SK-N-SH treated with all-trans-retinoic acid at 6 μM for 48 hours (cell line): ENCODE measurements around the gene JUN.
A peak's percentile ranks its signal among the peaks of the same experiment; 100 is the strongest.

ENCODE experiments used
- ATAC-seq: fragments of 200-7000 bp; cut with Tn5 transposase; 3 replicates; pipeline ENCODE4 v1.9.1; 2020; ENCODE audit warnings: mild to moderate bottlenecking, moderate library complexity
- ARNTL ChIP-seq: fragments of 450-650 bp; formaldehyde crosslinking; IDR thresholded peaks from 2 replicates; pipeline ENCODE4 v1.5.0; 2020; ENCODE audit warnings: low read depth, mild to moderate bottlenecking, moderate library complexity, borderline replicate concordance
- BACH2 ChIP-seq: fragments of 250-450 bp; sonication (Bioruptor Pico); IDR thresholded peaks from 2 replicates; pipeline ENCODE4 v1.9.0; 2021; ENCODE audit warnings: mild to moderate bottlenecking, borderline replicate concordance
- CSDC2 ChIP-seq: fragments of 250-450 bp; sonication (Bioruptor Pico); IDR thresholded peaks from 2 replicates; pipeline ENCODE4 v1.5.0; 2020; ENCODE audit warnings: mild to moderate bottlenecking, moderate library complexity
- CSRNP3 ChIP-seq: fragments of 250-450 bp; sonication (Bioruptor Pico); IDR thresholded peaks from 2 replicates; pipeline ENCODE4 v1.5.1; 2021; ENCODE audit warnings: mild to moderate bottlenecking, moderate library complexity
- ESRRG ChIP-seq: fragments of 250-450 bp; sonication (Bioruptor Pico); IDR thresholded peaks from 2 replicates; pipeline ENCODE4 v1.6.1; 2021; ENCODE audit warnings: mild to moderate bottlenecking
- GLIS3 ChIP-seq: fragments of 250-450 bp; sonication (Bioruptor Pico); IDR thresholded peaks from 2 replicates; pipeline ENCODE4 v1.5.0; 2020; ENCODE audit warnings: mild to moderate bottlenecking, moderate library complexity
- ISL1 ChIP-seq: fragments of 250-450 bp; sonication (Bioruptor Pico); IDR thresholded peaks from 2 replicates; pipeline ENCODE4 v2.1.2; 2022; ENCODE audit warnings: mild to moderate bottlenecking, moderate library complexity
- OSR1 ChIP-seq: fragments of 250-450 bp; sonication (Bioruptor Pico); IDR thresholded peaks from 2 replicates; pipeline ENCODE4 v1.8.0; 2022; ENCODE audit warnings: moderate library complexity, mild to moderate bottlenecking, inconsistent platforms
- PPARA ChIP-seq: fragments of 250-450 bp; sonication (Bioruptor Pico); IDR thresholded peaks from 2 replicates; pipeline ENCODE4 v1.5.0; 2020; ENCODE audit warnings: mild to moderate bottlenecking, borderline replicate concordance
- RARB ChIP-seq: fragments of 250-450 bp; sonication (Bioruptor Pico); IDR thresholded peaks from 2 replicates; pipeline ENCODE4 v1.8.0; 2021; ENCODE audit warnings: mild to moderate bottlenecking, moderate library complexity
- SNAI2 ChIP-seq: fragments of 250-450 bp; sonication (Bioruptor Pico); IDR thresholded peaks from 2 replicates; pipeline ENCODE4 v1.5.0; 2020; ENCODE audit warnings: mild to moderate bottlenecking, moderate library complexity
- TOX ChIP-seq: fragments of 250-450 bp; sonication (Bioruptor Pico); IDR thresholded peaks from 2 replicates; pipeline ENCODE4 v1.8.0; 2021; ENCODE audit warnings: mild to moderate bottlenecking, moderate library complexity, borderline replicate concordance
- ZC3H10 ChIP-seq: fragments of 250-450 bp; sonication (Bioruptor Pico); IDR thresholded peaks from 2 replicates; pipeline ENCODE4 v1.5.1; 2021; ENCODE audit warnings: mild to moderate bottlenecking, moderate library complexity
- ZFP3 ChIP-seq: fragments of 250-450 bp; sonication (Bioruptor Pico); IDR thresholded peaks from 2 replicates; pipeline ENCODE4 v1.5.0; 2020; ENCODE audit warnings: mild to moderate bottlenecking, moderate library complexity
- ZFP30 ChIP-seq: fragments of 450-650 bp; formaldehyde crosslinking; IDR thresholded peaks from 2 replicates; pipeline ENCODE4 v1.5.0; 2022; ENCODE audit warnings: mild to moderate bottlenecking, moderate library complexity
- ZNF565 ChIP-seq: fragments of 450-650 bp; formaldehyde crosslinking; conservative IDR thresholded peaks from 2 replicates; pipeline ENCODE4 v1.5.0; 2020; ENCODE audit warnings: low read depth, mild to moderate bottlenecking, moderate library complexity
- ZNF70 ChIP-seq: fragments of 450-650 bp; formaldehyde crosslinking; IDR thresholded peaks from 2 replicates; pipeline ENCODE4 v1.5.0; 2020; ENCODE audit warnings: mild to moderate bottlenecking, moderate library complexity
- ZNF8 ChIP-seq: fragments of 450-650 bp; formaldehyde crosslinking; IDR thresholded peaks from 2 replicates; pipeline ENCODE4 v1.5.0; 2020; ENCODE audit warnings: mild to moderate bottlenecking, moderate library complexity
- TF ChIP-seq, protein P1 (sequence below): fragments of 250-450 bp; sonication (Bioruptor Pico); IDR thresholded peaks from 2 replicates; pipeline ENCODE4 v1.8.0; 2021; ENCODE audit warnings: low read depth, mild to moderate bottlenecking, moderate library complexity, borderline replicate concordance
- TF ChIP-seq, protein P2 (sequence below): fragments of 250-450 bp; sonication (Bioruptor Pico); IDR thresholded peaks from 2 replicates; pipeline ENCODE4 v1.5.0; 2020; ENCODE audit warnings: mild to moderate bottlenecking, moderate library complexity
- TF ChIP-seq, protein P3 (sequence below): fragments of 250-450 bp; sonication (Bioruptor Pico); IDR thresholded peaks from 2 replicates; pipeline ENCODE4 v1.8.0; 2020; ENCODE audit warnings: mild to moderate bottlenecking, moderate library complexity, borderline replicate concordance
- TF ChIP-seq, protein P4 (sequence below): fragments of 250-450 bp; sonication (Bioruptor Pico); IDR thresholded peaks from 2 replicates; pipeline ENCODE4 v1.5.1; 2020; ENCODE audit warnings: low read depth, mild to moderate bottlenecking, moderate library complexity

The JUN gene

DNA sequence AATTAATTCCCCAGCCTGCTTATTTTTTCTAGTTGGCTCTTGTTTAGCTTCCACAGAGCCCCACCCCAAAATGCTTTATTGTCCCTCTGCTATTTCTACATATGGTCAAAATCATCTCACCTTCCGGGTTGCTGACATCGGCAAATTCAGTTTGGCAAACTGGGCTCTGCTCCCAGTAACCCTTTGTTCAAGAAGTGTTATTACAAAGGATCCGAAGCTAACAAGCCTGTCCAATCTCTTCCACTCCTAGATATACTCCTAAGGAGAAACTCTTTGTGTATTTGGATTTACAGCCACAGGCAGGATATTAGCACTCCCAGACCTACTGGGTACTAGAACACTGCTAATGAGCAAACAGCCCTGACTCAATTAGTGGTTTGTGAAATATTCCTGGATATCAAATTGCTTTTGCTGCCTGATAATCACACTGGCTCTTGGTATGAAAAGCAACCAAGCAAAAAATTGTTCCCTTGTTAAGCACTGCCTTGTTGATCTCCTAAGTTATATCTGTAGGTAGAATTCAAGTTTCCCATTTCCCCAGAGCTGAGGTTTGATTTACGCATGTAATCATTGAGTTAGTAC, 4.0 kb downstream of the JUN start:
- TF ChIP-seq ESRRG (CRISPR knock-in tag) (peak; percentile 13; the same call in 1 of the 2 replicates), ARNTL (CRISPR knock-in tag) (no peak), TOX (CRISPR knock-in tag) (peak; percentile 69), ZNF565 (CRISPR knock-in tag) (no peak), ZNF70 (CRISPR knock-in tag) (no peak), RARB (CRISPR knock-in tag) (0 out of 2 replicates have a peak, but pooled peaks have one; percentile 44), CSDC2 (CRISPR knock-in tag) (no peak; the same call in 1 of the 2 replicates), ISL1 (no peak), ZNF8 (CRISPR knock-in tag) (no peak), ZC3H10 (CRISPR knock-in tag) (peak; percentile 15; the same call in 1 of the 2 replicates), ZFP30 (no peak), SNAI2 (CRISPR knock-in tag) (no peak)
- TF ChIP-seq, protein P1, sequence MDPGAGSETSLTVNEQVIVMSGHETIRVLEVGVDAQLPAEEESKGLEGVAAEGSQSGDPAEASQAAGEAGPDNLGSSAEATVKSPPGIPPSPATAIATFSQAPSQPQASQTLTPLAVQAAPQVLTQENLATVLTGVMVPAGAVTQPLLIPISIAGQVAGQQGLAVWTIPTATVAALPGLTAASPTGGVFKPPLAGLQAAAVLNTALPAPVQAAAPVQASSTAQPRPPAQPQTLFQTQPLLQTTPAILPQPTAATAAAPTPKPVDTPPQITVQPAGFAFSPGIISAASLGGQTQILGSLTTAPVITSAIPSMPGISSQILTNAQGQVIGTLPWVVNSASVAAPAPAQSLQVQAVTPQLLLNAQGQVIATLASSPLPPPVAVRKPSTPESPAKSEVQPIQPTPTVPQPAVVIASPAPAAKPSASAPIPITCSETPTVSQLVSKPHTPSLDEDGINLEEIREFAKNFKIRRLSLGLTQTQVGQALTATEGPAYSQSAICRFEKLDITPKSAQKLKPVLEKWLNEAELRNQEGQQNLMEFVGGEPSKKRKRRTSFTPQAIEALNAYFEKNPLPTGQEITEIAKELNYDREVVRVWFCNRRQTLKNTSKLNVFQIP: 0 out of 2 replicates have a peak, but pooled peaks have one; percentile 40
- TF ChIP-seq, protein P2, sequence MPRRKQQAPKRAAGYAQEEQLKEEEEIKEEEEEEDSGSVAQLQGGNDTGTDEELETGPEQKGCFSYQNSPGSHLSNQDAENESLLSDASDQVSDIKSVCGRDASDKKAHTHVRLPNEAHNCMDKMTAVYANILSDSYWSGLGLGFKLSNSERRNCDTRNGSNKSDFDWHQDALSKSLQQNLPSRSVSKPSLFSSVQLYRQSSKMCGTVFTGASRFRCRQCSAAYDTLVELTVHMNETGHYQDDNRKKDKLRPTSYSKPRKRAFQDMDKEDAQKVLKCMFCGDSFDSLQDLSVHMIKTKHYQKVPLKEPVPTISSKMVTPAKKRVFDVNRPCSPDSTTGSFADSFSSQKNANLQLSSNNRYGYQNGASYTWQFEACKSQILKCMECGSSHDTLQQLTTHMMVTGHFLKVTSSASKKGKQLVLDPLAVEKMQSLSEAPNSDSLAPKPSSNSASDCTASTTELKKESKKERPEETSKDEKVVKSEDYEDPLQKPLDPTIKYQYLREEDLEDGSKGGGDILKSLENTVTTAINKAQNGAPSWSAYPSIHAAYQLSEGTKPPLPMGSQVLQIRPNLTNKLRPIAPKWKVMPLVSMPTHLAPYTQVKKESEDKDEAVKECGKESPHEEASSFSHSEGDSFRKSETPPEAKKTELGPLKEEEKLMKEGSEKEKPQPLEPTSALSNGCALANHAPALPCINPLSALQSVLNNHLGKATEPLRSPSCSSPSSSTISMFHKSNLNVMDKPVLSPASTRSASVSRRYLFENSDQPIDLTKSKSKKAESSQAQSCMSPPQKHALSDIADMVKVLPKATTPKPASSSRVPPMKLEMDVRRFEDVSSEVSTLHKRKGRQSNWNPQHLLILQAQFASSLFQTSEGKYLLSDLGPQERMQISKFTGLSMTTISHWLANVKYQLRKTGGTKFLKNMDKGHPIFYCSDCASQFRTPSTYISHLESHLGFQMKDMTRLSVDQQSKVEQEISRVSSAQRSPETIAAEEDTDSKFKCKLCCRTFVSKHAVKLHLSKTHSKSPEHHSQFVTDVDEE: no peak
- TF ChIP-seq, protein P3, sequence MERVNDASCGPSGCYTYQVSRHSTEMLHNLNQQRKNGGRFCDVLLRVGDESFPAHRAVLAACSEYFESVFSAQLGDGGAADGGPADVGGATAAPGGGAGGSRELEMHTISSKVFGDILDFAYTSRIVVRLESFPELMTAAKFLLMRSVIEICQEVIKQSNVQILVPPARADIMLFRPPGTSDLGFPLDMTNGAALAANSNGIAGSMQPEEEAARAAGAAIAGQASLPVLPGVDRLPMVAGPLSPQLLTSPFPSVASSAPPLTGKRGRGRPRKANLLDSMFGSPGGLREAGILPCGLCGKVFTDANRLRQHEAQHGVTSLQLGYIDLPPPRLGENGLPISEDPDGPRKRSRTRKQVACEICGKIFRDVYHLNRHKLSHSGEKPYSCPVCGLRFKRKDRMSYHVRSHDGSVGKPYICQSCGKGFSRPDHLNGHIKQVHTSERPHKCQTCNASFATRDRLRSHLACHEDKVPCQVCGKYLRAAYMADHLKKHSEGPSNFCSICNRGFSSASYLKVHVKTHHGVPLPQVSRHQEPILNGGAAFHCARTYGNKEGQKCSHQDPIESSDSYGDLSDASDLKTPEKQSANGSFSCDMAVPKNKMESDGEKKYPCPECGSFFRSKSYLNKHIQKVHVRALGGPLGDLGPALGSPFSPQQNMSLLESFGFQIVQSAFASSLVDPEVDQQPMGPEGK (CRISPR knock-in tag): no peak; the same call in 1 of the 2 replicates
- TF ChIP-seq, protein P4, sequence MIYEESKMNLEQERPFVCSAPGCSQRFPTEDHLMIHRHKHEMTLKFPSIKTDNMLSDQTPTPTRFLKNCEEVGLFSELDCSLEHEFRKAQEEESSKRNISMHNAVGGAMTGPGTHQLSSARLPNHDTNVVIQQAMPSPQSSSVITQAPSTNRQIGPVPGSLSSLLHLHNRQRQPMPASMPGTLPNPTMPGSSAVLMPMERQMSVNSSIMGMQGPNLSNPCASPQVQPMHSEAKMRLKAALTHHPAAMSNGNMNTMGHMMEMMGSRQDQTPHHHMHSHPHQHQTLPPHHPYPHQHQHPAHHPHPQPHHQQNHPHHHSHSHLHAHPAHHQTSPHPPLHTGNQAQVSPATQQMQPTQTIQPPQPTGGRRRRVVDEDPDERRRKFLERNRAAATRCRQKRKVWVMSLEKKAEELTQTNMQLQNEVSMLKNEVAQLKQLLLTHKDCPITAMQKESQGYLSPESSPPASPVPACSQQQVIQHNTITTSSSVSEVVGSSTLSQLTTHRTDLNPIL (CRISPR knock-in tag): peak; percentile 19

DNA sequence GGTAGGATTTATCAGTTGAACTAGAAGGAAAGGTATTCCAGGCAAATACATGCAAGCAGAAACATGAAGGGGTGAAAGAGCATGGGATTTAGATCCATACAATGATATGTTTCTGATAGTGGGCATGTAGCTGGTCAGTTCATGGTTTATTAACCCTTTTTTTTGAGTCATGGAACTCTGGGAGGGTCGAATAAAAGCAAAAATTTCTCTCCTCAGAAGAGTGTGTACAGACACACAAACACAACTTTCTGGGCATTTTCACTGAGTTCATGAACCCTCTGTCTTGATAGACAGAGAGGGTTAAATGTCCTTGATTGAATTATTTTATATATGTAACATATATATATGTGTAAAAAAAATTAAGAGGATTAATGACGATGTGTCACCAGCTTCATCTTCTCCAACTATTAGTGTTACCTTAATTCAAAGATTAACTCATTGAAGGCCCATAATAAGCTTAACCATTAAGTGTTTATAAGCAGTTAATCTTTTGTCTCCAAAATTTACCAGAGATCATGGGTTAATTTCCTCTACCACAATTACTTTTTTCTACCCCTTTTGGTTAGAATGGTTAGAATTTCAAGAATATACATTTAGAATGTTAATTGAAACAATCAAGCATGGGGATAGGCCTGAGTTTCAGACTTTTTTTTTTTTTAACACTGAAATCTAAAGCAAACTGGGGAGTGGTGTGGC, 4.6 kb downstream of the JUN start:
- no peak for ATAC-seq
- TF ChIP-seq, protein P4 (CRISPR knock-in tag): 0 out of 2 replicates have a peak, but pooled peaks have one; percentile 6
- TF ChIP-seq ARNTL (CRISPR knock-in tag) (no peak), OSR1 (no peak), TOX (CRISPR knock-in tag) (peak; percentile 63; the same call in 1 of the 2 replicates), CSDC2 (CRISPR knock-in tag) (no peak), ZFP3 (CRISPR knock-in tag) (no peak), PPARA (CRISPR knock-in tag) (no peak), ZNF70 (CRISPR knock-in tag) (no peak), ZNF565 (CRISPR knock-in tag) (no peak), ISL1 (no peak), BACH2 (CRISPR knock-in tag) (no peak), GLIS3 (CRISPR knock-in tag) (no peak), ESRRG (CRISPR knock-in tag) (no peak), CSRNP3 (CRISPR knock-in tag) (no peak), ZC3H10 (CRISPR knock-in tag) (0 out of 2 replicates have a peak, but pooled peaks have one; percentile 11)
- TF ChIP-seq, protein P2: no peak

More for the DNA sequence above, 4.0 kb downstream of the JUN start:
- no peak for ATAC-seq
